Measurements from ENCODE around the gene SKA2. TPM values are rescaled to one million over a fixed set of nuclear protein-coding genes. Genes with fewer than 3 reads are reported as not detected.

SKA2 gene
- total and polyA plus RNA-seq, 9 of the 15 experiments (the other 6 are each of a cell fraction or from before 2014, with no cell fraction given): 58.1 to 183 (median 133) TPM

GRCh38 chr17:59106463-59107305 lies 48.3 kb downstream of the SKA2 start, which contains the start of gene TRIM37 (continued):
- TF ChIP-seq ZKSCAN3 (CRISPR knock-in tag; IDR thresholded peaks at IDR 0.05) (no peak), SNAPC5 (CRISPR knock-in tag; IDR thresholded peaks at IDR 0.05) (no peak), RREB1 (CRISPR knock-in tag; IDR thresholded peaks at IDR 0.05) (peak; percentile 51; the same call in 1 of the 2 replicates), ZBTB12 (CRISPR knock-in tag; IDR thresholded peaks at IDR 0.05) (no peak), ZNF263 (CRISPR knock-in tag; IDR thresholded peaks at IDR 0.05; ENCODE audit: borderline replicate concordance) (peak; percentile 27; the same call in 1 of the 2 replicates), KLF1 (tag; IDR thresholded peaks at IDR 0.05) (peak; percentile 87), SMAD1 (IDR thresholded peaks at IDR 0.05; ENCODE audit: low read depth, low read length, partially characterized antibody) (no peak), PTBP1 (IDR thresholded peaks at IDR 0.05; ENCODE audit: low read depth, low read length) (no peak), ZNF175 (CRISPR knock-in tag; IDR thresholded peaks at IDR 0.05; ENCODE audit: low read depth) (no peak), MYC (IDR thresholded peaks at IDR 0.05; ENCODE audit: low read depth, low read length) (peak; percentile 74), MYC (CRISPR knock-in tag; IDR thresholded peaks at IDR 0.05; ENCODE audit: borderline replicate concordance, low read depth) (no peak), PURB (CRISPR knock-in tag; IDR thresholded peaks at IDR 0.05; ENCODE audit: low read depth) (no peak), DACH1 (IDR thresholded peaks at IDR 0.05; ENCODE audit: partially characterized antibody) (peak; percentile 19), YY1 (IDR thresholded peaks at IDR 0.05; ENCODE audit: borderline replicate concordance in 1 of 3, control insufficient read depth in 1 of 3, extremely low read depth in 1 of 3, insufficient read depth in 3 of 3, insufficient read length in 1 of 3, insufficient replicate concordance in 2 of 3, low read depth in 1 of 3, low read length in 2 of 3) (peak; percentile 20 to 72 (median 72)), TAF1 (IDR thresholded peaks at IDR 0.05; ENCODE audit: control insufficient read depth, extremely low read depth, insufficient read depth, low read length, severe bottlenecking) (peak; percentile 70), ZNF12 (CRISPR knock-in tag; IDR thresholded peaks at IDR 0.05) (no peak), SAFB (IDR thresholded peaks at IDR 0.05; ENCODE audit: borderline replicate concordance, low read depth, low read length) (0 out of 2 replicates have a peak, but pooled peaks have one; percentile 9), TAL1 (IDR thresholded peaks at IDR 0.05) (no peak), HDAC3 (IDR thresholded peaks at IDR 0.05; ENCODE audit: borderline replicate concordance, partially characterized antibody) (peak; percentile 96), HNRNPK (IDR thresholded peaks at IDR 0.05; ENCODE audit: low read depth, low read length, poor library complexity, severe bottlenecking) (no peak)

Measured in K562 (cell line).